Naive thymus-derived CD4-positive, alpha-beta T cell (primary cell): Measurements from ENCODE around the gene GADD45GIP1. TPM values are rescaled to one million over a fixed set of nuclear protein-coding genes. Genes with fewer than 3 reads are reported as not detected.

ENCODE experiments used
- ATAC-seq: fragments of 150-1000 bp; cut with Tn5 transposase; 2 replicates; pipeline ENCODE4 v1.10.0; 2021; ENCODE audit warnings: mild to moderate bottlenecking, moderate library complexity
- CTCF ChIA-PET: fragments of 350-600 bp; sonication (Branson Sonifier 250); formaldehyde crosslinking; loops from one replicate; lab custom pipeline; 2021; ENCODE audit warnings: antibody characterized with exemption; lab: Charles Lee
- POLR2A ChIA-PET: fragments of 350-600 bp; sonication (Branson Sonifier 250); formaldehyde crosslinking; loops from one replicate; lab custom pipeline; 2021; ENCODE audit warnings: antibody characterized with exemption, inconsistent platforms; lab: Charles Lee
- DNase-seq, 9 donors: peaks; one replicate each; pipeline versions ENCODE4 v3.0.0 to v3.0.0-alpha.2; 2020 to 2022; ENCODE audit warnings: mixed read lengths in 1 of 9
- H3K27ac ChIP-seq: one replicate; pipeline ENCODE4 v1.7.0; 2013; ENCODE audit warnings: mild to moderate bottlenecking, low read depth, low read length, moderate library complexity
- H3K27me3 ChIP-seq, 2 donors: one replicate each; pipeline ENCODE4 v1.7.0; 2013; ENCODE audit warnings: low read length in 2 of 2, mild to moderate bottlenecking in 2 of 2, moderate library complexity in 2 of 2; ENCODE audit not compliant: control insufficient read depth in 2 of 2, insufficient read depth in 2 of 2
- H3K36me3 ChIP-seq, 3 experiments: 1 replicate in 2 of 3; 2 replicates in 1 of 3; pipeline ENCODE4 v1.7.0; 2013; ENCODE audit warnings: low read length in 3 of 3, mild to moderate bottlenecking in 3 of 3, moderate library complexity in 1 of 3; ENCODE audit not compliant: insufficient read depth in 3 of 3, control insufficient read depth in 2 of 3
- H3K4me1 ChIP-seq, 2 donors: one replicate each; pipeline ENCODE4 v1.7.0; 2013; ENCODE audit warnings: low read length in 2 of 2, mild to moderate bottlenecking in 2 of 2, moderate library complexity in 1 of 2; ENCODE audit not compliant: control insufficient read depth in 2 of 2, insufficient read depth in 2 of 2
- H3K4me3 ChIP-seq: 2 replicates; pipeline ENCODE4 v1.7.0; 2013; ENCODE audit warnings: mild to moderate bottlenecking, low read length
- H3K9me3 ChIP-seq, 3 experiments: 1 replicate in 2 of 3; 2 replicates in 1 of 3; pipeline ENCODE4 v1.7.0; 2013; ENCODE audit warnings: low read length in 3 of 3; ENCODE audit not compliant: control insufficient read depth in 2 of 3
- H3K27ac Mint-ChIP-seq, 9 donors: one replicate each; pipeline ENCODE4 v1.8.0; 2020 to 2022; ENCODE audit warnings: mixed read lengths in 9 of 9, mild to moderate bottlenecking in 8 of 9, moderate library complexity in 5 of 9, inconsistent platforms in 2 of 9
- H3K27me3 Mint-ChIP-seq, 5 donors: one replicate each; pipeline ENCODE4 v1.8.0; 2021 to 2022; ENCODE audit warnings: mixed read lengths in 5 of 5, mild to moderate bottlenecking in 1 of 5
- H3K36me3 Mint-ChIP-seq, 5 donors: one replicate each; pipeline ENCODE4 v1.8.0; 2020 to 2022; ENCODE audit warnings: mixed read lengths in 5 of 5, mild to moderate bottlenecking in 3 of 5, inconsistent platforms in 1 of 5
- H3K4me1 Mint-ChIP-seq, 7 donors: one replicate each; pipeline ENCODE4 v1.8.0; 2020 to 2022; ENCODE audit warnings: mixed read lengths in 7 of 7, mild to moderate bottlenecking in 3 of 7, inconsistent platforms in 1 of 7
- H3K4me3 Mint-ChIP-seq, 10 donors: one replicate each; pipeline ENCODE4 v1.8.0; 2020 to 2022; ENCODE audit warnings: mild to moderate bottlenecking in 10 of 10, mixed read lengths in 10 of 10, moderate library complexity in 6 of 10, inconsistent platforms in 2 of 10
- H3K9me3 Mint-ChIP-seq, 11 donors: one replicate each; pipeline ENCODE4 v1.8.0; 2020 to 2022; ENCODE audit warnings: mixed read lengths in 11 of 11, mild to moderate bottlenecking in 4 of 11, inconsistent platforms in 1 of 11, moderate library complexity in 1 of 11
- intact Hi-C, 2 donors: fragments of 100-400 bp; cut with micrococcal nuclease; formaldehyde crosslinking; loops; one replicate each; pipeline ENCODE4 v1.15.1; 2023
- polyA plus RNA-seq, 2 donors: library from polyadenylated mRNA; unstranded; fragments of 300-500 nt; fragmentation: Illumina TruSeq; gene quantifications; one replicate each; pipeline ENCODE4 v1.2.3, GENCODE V29; 2021
- total RNA-seq, 6 experiments: library from RNA in 5 of 6; stranded (reverse) in 5 of 6; gene quantifications; 1 replicate in 5 of 6; 2 replicates in 1 of 6; pipeline ENCODE4 v1.2.3 and lab custom pipeline; 2021 to 2026

GADD45GIP1 gene
- total and polyA plus RNA-seq, 7 experiments from 2014 or later = 8.5 to 60.3 (median 14.2) TPM

- no peaks in the 10 kb centered on the region for H3K9me3 ChIP-seq
- Mint-ChIP-seq H3K9me3 (peaks cover 0 to 4% (median 0%) of the 10 kb centered on the region in 11 donors), H3K27me3 (peaks cover 0 to 39% (median 5%) of the 10 kb centered on the region in 5 donors), H3K36me3 (peaks cover 0 to 4% (median 4%) of the 10 kb centered on the region in 5 donors), H3K27ac (peak overlapping the region in 5 of 9 donors; percentile 28 to 69 (median 63)), H3K4me3 (peak overlapping the region; percentile 36 to 97 (median 76)), H3K4me1 (peaks cover 6 to 22% (median 17%) of the 10 kb centered on the region in 7 donors)
- CTCF ChIA-PET = no interaction called here
- no peak overlapping the region for H3K27ac ChIP-seq
- DNase-seq (no peak), ATAC-seq (no peak)
- no peaks in the 10 kb centered on the region for H3K27me3 ChIP-seq
- POLR2A ChIA-PET = no interaction called here
- H3K36me3 ChIP-seq = no peaks in the 10 kb centered on the region
- intact Hi-C loops = no loop called here
- H3K4me3 ChIP-seq = peak overlapping the region; percentile 33
- H3K4me1 ChIP-seq = no peaks in the 10 kb centered on the region
Measured at GRCh38 chr19:12996406-12997094, 39.5 kb upstream of the GADD45GIP1 start.

DNA sequence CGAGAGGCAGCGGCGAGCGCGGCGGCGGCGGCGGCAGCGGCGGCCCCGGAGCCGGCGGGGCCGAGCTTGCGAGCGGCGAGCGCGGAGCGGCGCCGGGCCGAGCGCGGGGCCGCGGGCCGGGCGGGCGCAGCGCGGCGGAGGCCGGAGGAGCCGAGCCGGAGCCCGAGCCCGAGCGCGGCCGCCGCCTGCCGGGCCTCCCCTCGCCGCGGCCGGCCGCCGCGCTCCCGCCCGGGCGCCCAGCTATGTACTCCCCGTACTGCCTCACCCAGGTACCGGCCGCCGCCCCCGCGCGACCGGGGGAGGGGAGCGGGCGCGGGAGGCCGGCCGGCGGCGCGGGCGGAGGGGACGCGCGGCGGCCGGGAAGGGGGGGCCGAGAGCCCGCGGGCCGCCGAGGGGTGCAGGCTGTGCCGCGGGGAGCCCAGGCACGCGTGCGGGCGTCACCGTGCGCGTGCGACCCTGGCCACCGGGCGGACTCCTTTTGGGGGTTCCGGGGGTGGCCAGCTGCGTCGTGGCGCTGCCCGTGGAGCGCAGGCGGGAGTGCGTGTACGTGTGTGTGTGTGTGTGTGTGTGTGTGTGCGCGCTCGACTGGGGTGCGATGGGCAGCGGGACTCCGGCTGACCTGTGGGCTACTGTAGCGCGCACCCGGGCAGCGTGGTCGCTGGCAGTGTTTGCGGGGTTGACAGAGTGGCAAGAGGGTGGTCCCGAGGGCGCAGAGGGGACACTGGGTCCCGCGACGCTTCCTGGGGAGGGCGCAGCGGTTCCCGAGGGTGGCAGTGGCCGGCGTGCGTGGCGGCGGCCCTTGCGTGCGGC, 38.8 kb upstream of the GADD45GIP1 start:
- CTCF ChIA-PET = no interaction called here
- peaks cover 0 to 4% (median 4%) of the 10 kb centered on the region in 5 donors for H3K36me3 Mint-ChIP-seq
- intact Hi-C loops = no loop called here
- Histone ChIP-seq H3K27me3 (no peaks in the 10 kb centered on the region), H3K36me3 (no peaks in the 10 kb centered on the region), H3K4me1 (no peaks in the 10 kb centered on the region), H3K4me3 (peak overlapping the region; percentile 33), H3K9me3 (no peaks in the 10 kb centered on the region), H3K27ac (no peak overlapping the region)
- H3K27me3 Mint-ChIP-seq = peaks cover 0 to 39% (median 5%) of the 10 kb centered on the region in 5 donors
- H3K4me1 Mint-ChIP-seq = peaks cover 6 to 22% (median 17%) of the 10 kb centered on the region in 7 donors
- peak overlapping the region; percentile 51 to 97 (median 82) for H3K4me3 Mint-ChIP-seq
- ATAC-seq = peak; percentile 17
- POLR2A ChIA-PET = no interaction called here
- peak in 1 of 9 donors; percentile 44 for DNase-seq
- H3K9me3 Mint-ChIP-seq = peaks cover 0 to 4% (median 0%) of the 10 kb centered on the region in 11 donors
- peak overlapping the region in 2 of 9 donors; percentile 69 to 88 for H3K27ac Mint-ChIP-seq

- Mint-ChIP-seq H3K36me3 (peaks cover 0 to 4% (median 4%) of the 10 kb centered on the region in 5 donors), H3K4me1 (peaks cover 6 to 22% (median 13%) of the 10 kb centered on the region in 7 donors), H3K4me3 (peak within 1 kb of the TSS; percentile 84 to 97 (median 93)), H3K27ac (peak within 1 kb of the TSS; percentile 27 to 95 (median 82)), H3K27me3 (peaks cover 0 to 39% (median 5%) of the 10 kb centered on the region in 5 donors), H3K9me3 (peaks cover 0 to 5% (median 0%) of the 10 kb centered on the region in 11 donors)
- peak; percentile 37 to 76 (median 54) for DNase-seq
- intact Hi-C loops = no loop called here
- peak; percentile 75 for ATAC-seq
- CTCF ChIA-PET = no interaction called here
- Histone ChIP-seq H3K4me3 (peak within 1 kb of the TSS; percentile 43), H3K27me3 (no peaks in the 10 kb centered on the region), H3K36me3 (no peaks in the 10 kb centered on the region), H3K9me3 (no peaks in the 10 kb centered on the region), H3K4me1 (no peaks in the 10 kb centered on the region), H3K27ac (no peak within 1 kb of the TSS)
- POLR2A ChIA-PET = no interaction called here
Measured at GRCh38 chr19:12994701-12995595, 37.9 kb upstream of the GADD45GIP1 start, which contains the start of gene NFIX. NFIX (plus strand) TSS chr19:12995475; CDS start chr19:12995838, 363 bp downstream.

DNA sequence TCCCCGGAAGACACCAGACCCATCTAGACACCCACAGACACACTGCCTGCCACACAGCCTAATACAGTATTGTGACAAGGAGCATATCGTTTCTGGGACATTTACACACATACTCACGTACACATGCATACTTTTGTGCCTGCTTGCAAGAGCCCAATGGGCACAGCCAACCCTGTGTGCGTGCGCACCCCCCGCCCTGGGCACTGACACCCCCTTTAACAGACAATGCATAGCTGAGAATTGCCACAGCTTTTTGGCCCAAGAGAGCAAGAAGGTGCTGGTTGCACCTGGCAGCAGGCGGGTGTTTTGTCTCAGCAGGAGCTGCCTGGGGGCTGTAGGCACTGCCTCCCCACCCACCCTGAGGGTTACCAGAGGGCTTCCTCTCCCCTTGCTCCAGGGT, 36.5 kb upstream of the GADD45GIP1 start:
- POLR2A ChIA-PET = interaction anchor here (1.4 kb wide), 1 partner anchor 68 kb away, joined by 4 read pairs; no protein-coding TSS in a partner anchor
- Histone ChIP-seq H3K27me3 (no peaks in the 10 kb centered on the region), H3K4me3 (no peak overlapping the region), H3K36me3 (no peaks in the 10 kb centered on the region), H3K4me1 (no peaks in the 10 kb centered on the region), H3K9me3 (no peaks in the 10 kb centered on the region), H3K27ac (no peak overlapping the region)
- Mint-ChIP-seq H3K9me3 (peaks cover 0 to 5% (median 0%) of the 10 kb centered on the region in 11 donors), H3K27me3 (peaks cover 0 to 39% (median 5%) of the 10 kb centered on the region in 5 donors), H3K4me3 (peak overlapping the region in 8 of 10 donors; percentile 13 to 97 (median 46)), H3K36me3 (peaks cover 0 to 4% (median 0%) of the 10 kb centered on the region in 5 donors), H3K4me1 (peaks cover 6 to 18% (median 13%) of the 10 kb centered on the region in 7 donors), H3K27ac (peak overlapping the region in 4 of 9 donors; percentile 34 to 65 (median 60))
- CTCF ChIA-PET = interaction anchor here (1.0 to 1.9 kb wide), 3 partner anchors 9 to 68 kb away, joined by 3 to 8 read pairs (median 3); no protein-coding TSS in a partner anchor
- ATAC-seq = no peak
- intact Hi-C loops = no loop called here
- no peak for DNase-seq

DNA sequence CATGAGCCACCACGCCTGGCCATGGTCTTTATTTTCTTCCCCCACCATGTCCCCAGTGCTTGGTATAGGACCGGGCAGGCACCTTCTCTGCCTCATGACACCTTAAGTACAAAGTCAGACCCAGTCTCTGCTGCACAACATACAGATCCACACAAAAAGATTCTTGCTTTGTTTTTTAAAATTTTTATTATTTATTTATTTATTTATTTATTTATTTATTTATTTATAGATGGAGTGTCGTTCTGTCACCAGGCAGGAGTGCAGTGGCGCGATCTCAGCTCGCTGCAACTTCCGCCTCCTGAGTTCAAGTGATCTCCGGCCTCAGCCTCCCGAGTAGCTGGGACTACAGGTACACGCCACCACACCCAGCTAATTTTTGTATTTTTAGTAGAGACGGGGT, 35.7 kb upstream of the GADD45GIP1 start:
- Histone ChIP-seq H3K27me3 (no peaks in the 10 kb centered on the region), H3K27ac (no peak overlapping the region), H3K9me3 (no peaks in the 10 kb centered on the region), H3K4me1 (no peaks in the 10 kb centered on the region), H3K4me3 (no peak overlapping the region), H3K36me3 (no peaks in the 10 kb centered on the region)
- POLR2A ChIA-PET = no interaction called here
- Mint-ChIP-seq H3K36me3 (peaks cover 0 to 4% (median 0%) of the 10 kb centered on the region in 5 donors), H3K27ac (no peak overlapping the region), H3K27me3 (peaks cover 0 to 34% (median 4%) of the 10 kb centered on the region in 5 donors), H3K4me3 (no peak overlapping the region), H3K9me3 (peaks cover 0 to 5% (median 0%) of the 10 kb centered on the region in 11 donors), H3K4me1 (peaks cover 6 to 13% (median 12%) of the 10 kb centered on the region in 7 donors)
- DNase-seq (no peak), ATAC-seq (no peak)
- CTCF ChIA-PET = interaction anchor here (0.7 to 1.9 kb wide), 4 partner anchors 14 to 68 kb away, joined by 3 to 8 read pairs (median 3); no protein-coding TSS in a partner anchor
- intact Hi-C loops = no loop called here
